ENCODE results near the gene AMPH. TPM values are rescaled to one million over a fixed set of nuclear protein-coding genes. Genes with fewer than 3 reads are reported as not detected.

The AMPH gene
- total RNA-seq, 1 experiment from 2014 or later, result not detected

- POLR2A ChIA-PET, result no interaction called here
Measured at GRCh38 chr7:38659931-38660330, 28.8 kb upstream of the AMPH start.

More at GRCh38 chr7:38659931-38660330, 28.8 kb upstream of the AMPH start:
- Histone ChIP-seq H3K9me2 (ENCODE audit: insufficient read depth) (no peaks in the 10 kb centered on the region), H4K20me1 (ENCODE audit: insufficient read depth) (no peaks in the 10 kb centered on the region), H3K79me2 (ENCODE audit: insufficient read depth, low read length) (no peaks in the 10 kb centered on the region), H3K27me3 (ENCODE audit: insufficient read depth, low read length) (peaks cover 34% of the 10 kb centered on the region), H3K9me3 (ENCODE audit: control insufficient read depth in 1 of 2, insufficient read depth in 1 of 2, low read depth in 1 of 2, low read length in 2 of 2) (no peaks in the 10 kb centered on the region), H3K4me3 (replicated peaks in 1 of 2; ENCODE audit: low read depth in 1 of 2, low read length in 2 of 2) (no peak overlapping the region), H3K4me2 (ENCODE audit: low read length) (no peak overlapping the region), H3K9ac (ENCODE audit: low read length) (no peak overlapping the region), H3K4me1 (ENCODE audit: control insufficient read depth in 1 of 2, insufficient read depth in 2 of 2, low read length in 2 of 2) (no peaks in the 10 kb centered on the region), H3K27ac (ENCODE audit: low read depth, low read length) (no peak overlapping the region), H3K36me3 (ENCODE audit: control insufficient read depth in 1 of 2, insufficient read depth in 2 of 2, low read length in 2 of 2) (no peaks in the 10 kb centered on the region), H2AFZ (ENCODE audit: low read depth, low read length, poor library complexity, severe bottlenecking) (no peak overlapping the region)
- ATAC-seq (no peak), DNase-seq (ENCODE audit: low read depth, low spot score) (no peak)
- BruUV-seq (replicated peaks), result no TSS peak
- ChIA-PET CTCF (interaction anchor here (0.6 to 2.0 kb wide), 6 partner anchors 11 to 292 kb away, joined by 3 to 7 read pairs (median 4); no protein-coding TSS in a partner anchor), RAD21 (ENCODE audit: low non-redundant PET in 1 of 2, low total read pairs in 2 of 2, uncharacterized antibody in 2 of 2, unreplicated experiment in 2 of 2) (no interaction called here)
- no peak for TF ChIP-seq REST (IDR thresholded peaks at IDR 0.05; ENCODE audit: low read depth)
- TF ChIP-seq RAD21 (IDR thresholded peaks at IDR 0.05; ENCODE audit: low read depth), result no peak
- no peak for TF ChIP-seq TCF7L2 (IDR thresholded peaks at IDR 0.05; ENCODE audit: borderline replicate concordance, extremely low read depth, insufficient read depth, insufficient read length)
- no peak for TF ChIP-seq SIN3A (IDR thresholded peaks at IDR 0.05; ENCODE audit: low read depth)
- intact Hi-C loops (cut with micrococcal nuclease), result loop anchor here (2.0 to 5.0 kb wide), 3 partner anchors 61 to 261 kb away; no protein-coding TSS in a partner anchor

Data from HCT116 (cell line).